SK-N-SH (cell line): ENCODE measurements around the gene NUP188. TPM values are rescaled to one million over a fixed set of nuclear protein-coding genes. Genes with fewer than 3 reads are reported as not detected.

Experiments
- CTCF ChIA-PET: fragments of 300-600, 350-600 bp; formaldehyde crosslinking; extraction: SDS; loops from one replicate; lab custom pipeline; 2021; lab: Yijun Ruan, JAX
- POLR2A ChIA-PET: fragments of 350-600 bp; sonication (Branson Sonifier 250); formaldehyde crosslinking; extraction: SDS; loops from one replicate; lab custom pipeline; 2020; ENCODE audit warnings: antibody characterized with exemption, inconsistent platforms; lab: Yijun Ruan, JAX
- DNase-seq: peaks from one replicate; pipeline ENCODE4 v3.0.0; 2012
- H2AFZ ChIP-seq: fragments of 200-600 bp; sonication (generic); 2 replicates; pipeline ENCODE4 v1.8.1; 2016; ENCODE audit warnings: antibody characterized with exemption, mild to moderate bottlenecking, low read depth
- H3F3A ChIP-seq: fragments of 200-600 bp; sonication (generic); replicated peaks from 2 replicates; pipeline ENCODE3; 2016; ENCODE audit warnings: antibody characterized with exemption, mild to moderate bottlenecking; ENCODE audit not compliant: insufficient read depth
- H3K27ac ChIP-seq, 2 experiments: fragments of 200-500 bp in 1 of 2; fragments of 200-600 bp in 1 of 2; sonication (Bioruptor generic) in 1 of 2; sonication (generic), shearing (Covaris generic) in 1 of 2; 2 replicates each; pipeline versions ENCODE4 v1.5.1 to v1.6.1; 2014 to 2016; ENCODE audit warnings: low read depth in 2 of 2, inconsistent platforms in 1 of 2, low read length in 1 of 2, mild to moderate bottlenecking in 1 of 2, mixed read lengths in 1 of 2
- H3K27me3 ChIP-seq: fragments of 200-600 bp; sonication (generic), shearing (Covaris generic); 2 replicates; pipeline ENCODE4 v1.6.1; 2016; ENCODE audit warnings: mixed run types; ENCODE audit not compliant: insufficient read depth
- H3K36me3 ChIP-seq, 2 experiments: fragments of 200-500 bp in 1 of 2; fragments of 200-600 bp in 1 of 2; sonication (Bioruptor generic) in 1 of 2; sonication (generic) in 1 of 2; replicated peaks in 1 of 2; 2 replicates each; pipeline versions ENCODE3 to v1.5.1; 2014 to 2016; ENCODE audit warnings: low read length in 1 of 2, mild to moderate bottlenecking in 1 of 2; ENCODE audit not compliant: insufficient read depth in 2 of 2, control insufficient read depth in 1 of 2
- H3K4me1 ChIP-seq, 2 experiments: fragments of 200-500 bp in 1 of 2; fragments of 200-600 bp in 1 of 2; sonication (Bioruptor generic) in 1 of 2; sonication (generic), shearing (Covaris generic) in 1 of 2; 2 replicates each; pipeline versions ENCODE4 v1.5.1 to v1.6.1; 2014 to 2016; ENCODE audit warnings: low read depth in 1 of 2, low read length in 1 of 2, mixed run types in 1 of 2; ENCODE audit not compliant: insufficient read depth in 2 of 2, control insufficient read depth in 1 of 2
- H3K4me2 ChIP-seq: fragments of 200-600 bp; sonication (generic), shearing (Covaris generic); 2 replicates; pipeline ENCODE4 v1.6.1; 2017; ENCODE audit warnings: mixed run types
- H3K4me3 ChIP-seq, 2 experiments: fragments of 200-500 bp in 1 of 2; fragments of 200-600 bp in 1 of 2; sonication (Bioruptor generic) in 1 of 2; sonication (generic), shearing (Covaris generic) in 1 of 2; 2 replicates each; pipeline versions ENCODE4 v1.5.1 to v1.8.1; 2014 to 2016; ENCODE audit warnings: low read depth in 2 of 2, inconsistent platforms in 1 of 2, low read length in 1 of 2, mild to moderate bottlenecking in 1 of 2, mixed read lengths in 1 of 2, moderate library complexity in 1 of 2
- H3K79me2 ChIP-seq: fragments of 200-600 bp; sonication (generic); 2 replicates; pipeline ENCODE4 v1.8.1; 2017; ENCODE audit warnings: mild to moderate bottlenecking; ENCODE audit not compliant: insufficient read depth
- H3K9ac ChIP-seq: fragments of 200-600 bp; sonication (generic); 2 replicates; pipeline ENCODE4 v1.6.1; 2017; ENCODE audit warnings: mixed run types
- H3K9me2 ChIP-seq: fragments of 200-600 bp; sonication (generic); 2 replicates; pipeline ENCODE4 v1.6.1; 2017; ENCODE audit warnings: mixed run types
- H3K9me3 ChIP-seq: fragments of 200-600 bp; sonication (generic); 2 replicates; pipeline ENCODE4 v1.6.1; 2017; ENCODE audit warnings: mixed run types, mild to moderate bottlenecking, moderate library complexity
- H4K20me1 ChIP-seq: fragments of 200-600 bp; sonication (generic); 2 replicates; pipeline ENCODE4 v1.6.1; 2017; ENCODE audit warnings: mild to moderate bottlenecking, mixed run types; ENCODE audit not compliant: insufficient read depth
- FOSL2 ChIP-seq: IDR thresholded peaks from 2 replicates; pipeline ENCODE4 v1.4.0; 2012; ENCODE audit warnings: low read depth, mild to moderate bottlenecking, moderate library complexity, borderline replicate concordance
- FOXJ3 ChIP-seq: sonication (generic); formaldehyde crosslinking; IDR thresholded peaks from 2 replicates; pipeline ENCODE4 v1.5.1; 2020; ENCODE audit warnings: mild to moderate bottlenecking, missing genetic modification reagents
- GABPA ChIP-seq: IDR thresholded peaks from 2 replicates; pipeline ENCODE4 v1.4.0; 2012; ENCODE audit warnings: low read depth, mild to moderate bottlenecking
- MEF2A ChIP-seq: IDR thresholded peaks from 2 replicates; pipeline ENCODE4 v1.4.0; 2012; ENCODE audit warnings: low read depth, borderline replicate concordance
- NFIC ChIP-seq: IDR thresholded peaks from 2 replicates; pipeline ENCODE4 v1.4.0; 2012; ENCODE audit warnings: borderline replicate concordance
- NRF1 ChIP-seq: IDR thresholded peaks from 2 replicates; pipeline ENCODE4 v1.6.1; 2012; ENCODE audit warnings: low read depth, mild to moderate bottlenecking, low read length
- TAF1 ChIP-seq: IDR thresholded peaks from 2 replicates; pipeline ENCODE4 v1.6.1; 2012; ENCODE audit warnings: low read depth, mild to moderate bottlenecking, low read length, moderate library complexity, borderline replicate concordance
- TCF12 ChIP-seq: IDR thresholded peaks from 2 replicates; pipeline ENCODE4 v1.4.0; 2012
- TEAD4 ChIP-seq: IDR thresholded peaks from 2 replicates; pipeline ENCODE4 v1.4.0; 2012; ENCODE audit warnings: mild to moderate bottlenecking, borderline replicate concordance; ENCODE audit not compliant: insufficient read depth
- WGBS: methylation state at CpG from one replicate; pipeline ENCODE4 v1.1.6; 2017; ENCODE audit warnings: low lambda C conversion rate; 5-methylcytosine and 5-hydroxymethylcytosine counted together
- polyA plus RNA-seq, 3 experiments: library from polyadenylated mRNA; depleted of rRNA; stranded (reverse); fragments of >200 nt; gene quantifications; 2 replicates each; pipeline ENCODE4 v1.2.3, GENCODE V29; 2012
- TF ChIP-seq, protein P1 (sequence below): IDR thresholded peaks from 2 replicates; pipeline ENCODE4; 2012
- TF ChIP-seq, protein P2 (sequence below): IDR thresholded peaks from 2 replicates; pipeline ENCODE4 v1.4.0; 2012; ENCODE audit warnings: low read depth
- TF ChIP-seq, protein P3 (sequence below): IDR thresholded peaks from 2 replicates; pipeline ENCODE4 v1.6.1; 2012; ENCODE audit warnings: mild to moderate bottlenecking, low read depth, low read length, moderate library complexity
- TF ChIP-seq, protein P4 (sequence below): IDR thresholded peaks from 2 replicates; pipeline ENCODE4 v1.4.0; 2012; ENCODE audit warnings: low read depth, borderline replicate concordance

Gene NUP188
- polyA plus RNA-seq, 1 of the 3 experiments (the other 2 are of a cell fraction) = 49.5 TPM

DNA sequence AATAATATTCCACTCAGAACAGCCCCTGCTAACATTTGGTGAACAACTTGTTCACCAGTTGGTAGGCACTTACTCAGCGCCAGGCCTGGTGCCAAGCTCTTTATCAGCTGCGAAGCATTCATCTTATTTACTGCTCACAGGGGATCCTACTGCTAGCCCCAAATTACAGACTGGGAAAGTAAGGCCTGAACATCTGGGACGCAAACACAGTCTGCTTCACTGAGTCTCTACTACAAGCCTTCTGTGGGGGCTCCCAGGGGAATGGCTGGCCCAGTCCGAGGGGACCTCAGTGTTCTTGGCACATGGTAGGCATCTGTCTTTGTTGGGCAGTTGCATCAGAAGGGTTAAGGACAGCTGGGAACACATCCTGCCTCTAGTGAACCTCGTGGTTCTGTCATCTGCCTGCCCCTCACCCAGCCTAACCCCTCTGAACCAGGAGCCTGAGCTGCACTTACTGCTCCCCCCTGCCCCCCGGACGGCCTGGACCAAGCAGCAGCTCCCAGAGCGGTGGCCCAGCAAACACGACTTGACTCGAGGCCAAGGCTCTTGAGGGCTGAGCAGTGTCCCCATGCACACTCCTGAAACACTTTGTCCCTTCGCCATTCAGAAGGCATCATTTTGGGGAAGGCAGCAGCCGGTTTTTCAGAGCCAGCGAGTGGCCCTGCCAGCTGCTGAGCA lies 27.0 kb upstream of the NUP188 start, which contains the start of gene PHYHD1:
TSS of gene PHYHD1 (plus strand) at position 602 of the 678 bp plus-strand sequence. CDS start 1,342 bp downstream, outside the sequence.
- H3K4me1 ChIP-seq = no peaks in the 10 kb centered on the region; a peak in 2 of 4 replicates
- H3K9ac ChIP-seq = no peak within 1 kb of the TSS
- H3K27ac ChIP-seq = no peak within 1 kb of the TSS
- TF ChIP-seq FOXJ3 (CRISPR knock-in tag) = no peak
- TF ChIP-seq, protein P1, sequence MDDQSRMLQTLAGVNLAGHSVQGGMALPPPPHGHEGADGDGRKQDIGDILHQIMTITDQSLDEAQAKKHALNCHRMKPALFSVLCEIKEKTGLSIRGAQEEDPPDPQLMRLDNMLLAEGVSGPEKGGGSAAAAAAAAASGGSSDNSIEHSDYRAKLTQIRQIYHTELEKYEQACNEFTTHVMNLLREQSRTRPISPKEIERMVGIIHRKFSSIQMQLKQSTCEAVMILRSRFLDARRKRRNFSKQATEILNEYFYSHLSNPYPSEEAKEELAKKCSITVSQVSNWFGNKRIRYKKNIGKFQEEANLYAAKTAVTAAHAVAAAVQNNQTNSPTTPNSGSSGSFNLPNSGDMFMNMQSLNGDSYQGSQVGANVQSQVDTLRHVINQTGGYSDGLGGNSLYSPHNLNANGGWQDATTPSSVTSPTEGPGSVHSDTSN = 0 out of 2 replicates have a peak, but pooled peaks have one; percentile 33
- TF ChIP-seq TCF12 = peak; percentile 37; the same call in 1 of the 2 replicates
- peak; percentile 18; the same call in 1 of the 2 replicates for TF ChIP-seq FOSL2
- TF ChIP-seq NFIC = peak; percentile 60; the same call in 1 of the 2 replicates
- TF ChIP-seq, all 33 proteins: peak for 4
- ChIA-PET CTCF (interaction anchor here (1.8 kb wide), 1 partner anchor 7 kb away, joined by 9 read pairs; no protein-coding TSS in a partner anchor), POLR2A (no interaction called here)
- no peaks in the 10 kb centered on the region for H4K20me1 ChIP-seq
- peaks cover under 1% of the 10 kb centered on the region; the same call in 1 of the 2 replicates for H3K79me2 ChIP-seq
- no peak for DNase-seq
- no peak within 1 kb of the TSS for H3K4me2 ChIP-seq
- H2AFZ ChIP-seq = no peak within 1 kb of the TSS
- H3K27me3 ChIP-seq = no peaks in the 10 kb centered on the region
- no peaks in the 10 kb centered on the region for H3F3A ChIP-seq
- no peaks in the 10 kb centered on the region for H3K9me3 ChIP-seq
- H3K9me2 ChIP-seq = no peaks in the 10 kb centered on the region
- peaks cover 4 to 24% of the 10 kb centered on the region in 2 experiments for H3K36me3 ChIP-seq
- no peak within 1 kb of the TSS for H3K4me3 ChIP-seq
- WGBS = 76% methylated on average over 12 of the region's 13 CpGs

DNA sequence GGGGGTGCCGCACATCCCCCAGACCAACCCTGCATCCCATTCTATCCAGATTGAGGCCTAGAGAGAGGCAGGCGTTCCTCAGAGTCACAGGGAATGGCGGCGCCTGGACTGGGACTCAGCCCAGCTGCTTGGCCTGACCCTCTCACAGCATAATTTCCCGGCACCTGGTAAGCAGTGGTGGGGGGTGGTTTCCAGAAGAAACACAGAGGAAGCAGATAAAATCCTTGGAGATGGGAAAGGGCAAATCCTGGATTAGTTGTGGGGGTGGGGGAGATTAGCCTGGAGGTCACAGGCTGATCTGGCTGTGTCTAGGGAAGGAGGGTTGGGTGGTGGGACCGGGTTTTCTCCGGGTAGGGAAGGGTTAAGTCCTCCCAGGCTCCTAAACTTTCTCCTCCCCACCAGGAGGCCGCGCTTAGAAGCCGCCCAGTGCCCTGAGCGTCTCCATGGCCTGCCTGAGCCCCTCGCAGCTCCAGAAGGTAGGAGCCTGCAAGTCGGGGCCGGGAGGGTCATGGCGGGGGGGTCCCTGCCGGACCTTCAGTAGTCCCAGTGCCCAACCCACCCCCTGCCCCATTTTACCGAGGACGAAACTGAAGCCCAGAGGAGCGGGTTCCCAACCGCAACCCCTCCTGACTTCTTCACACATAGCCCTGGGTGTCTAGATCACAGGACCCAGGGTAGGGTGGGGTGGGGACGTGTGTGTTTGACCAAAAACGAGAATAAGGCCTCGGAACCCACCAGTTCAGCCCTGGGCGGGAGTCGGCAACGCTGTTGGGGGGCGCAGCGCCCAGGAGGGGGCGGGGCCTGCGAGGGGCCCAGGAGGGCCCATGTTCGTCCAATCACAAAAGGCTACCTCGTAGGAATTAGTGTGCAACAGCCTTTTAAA lies 25.4 kb upstream of the NUP188 start:
- ChIA-PET CTCF (no interaction called here), POLR2A (no interaction called here)
- no peaks in the 10 kb centered on the region; a peak in 2 of 4 replicates for H3K4me1 ChIP-seq
- peaks cover 4 to 11% of the 10 kb centered on the region in 2 experiments for H3K36me3 ChIP-seq
- DNase-seq = no peak
- no peak overlapping the region for H3K4me3 ChIP-seq
- no peaks in the 10 kb centered on the region for H4K20me1 ChIP-seq
- H3K4me2 ChIP-seq = no peak overlapping the region
- no peaks in the 10 kb centered on the region for H3K9me2 ChIP-seq
- no peaks in the 10 kb centered on the region for H3F3A ChIP-seq
- H2AFZ ChIP-seq = no peak overlapping the region
- H3K27ac ChIP-seq = no peak overlapping the region
- no peaks in the 10 kb centered on the region for H3K9me3 ChIP-seq
- WGBS = 93% methylated on average over 27 of the region's 32 CpGs
- no peak overlapping the region for H3K9ac ChIP-seq
- no peaks in the 10 kb centered on the region for H3K79me2 ChIP-seq
- H3K27me3 ChIP-seq = no peaks in the 10 kb centered on the region
- TF ChIP-seq MEF2A = no peak
- no peak for TF ChIP-seq NRF1

DNA sequence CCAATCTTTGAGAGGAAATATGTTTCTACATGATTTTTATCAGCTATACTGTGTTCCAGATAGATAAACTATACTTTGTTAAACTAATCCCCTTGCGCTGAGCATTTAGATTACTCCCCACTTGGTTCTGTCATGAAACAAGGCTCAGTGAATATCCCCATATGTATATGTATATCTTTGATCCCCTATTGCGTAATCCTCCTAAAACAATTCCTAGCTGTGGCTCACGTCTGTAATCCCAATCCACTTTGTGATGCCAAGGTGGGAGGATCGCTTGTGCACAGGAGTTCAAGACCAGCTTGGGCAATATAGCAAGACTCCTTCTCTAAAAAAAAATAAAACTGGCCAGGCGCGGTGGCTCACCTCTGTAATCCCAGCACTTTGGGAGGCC lies 24.0 kb upstream of the NUP188 start:
- no peaks in the 10 kb centered on the region for H3K27me3 ChIP-seq
- H3K79me2 ChIP-seq = no peaks in the 10 kb centered on the region
- no peak overlapping the region for H3K4me3 ChIP-seq
- 94% methylated on average over 6 of the region's 6 CpGs for WGBS
- DNase-seq = no peak
- CTCF ChIA-PET = interaction anchor here (1.9 to 7.1 kb wide), 2 partner anchors 62 to 70 kb away, joined by 6 to 73 read pairs; no protein-coding TSS in a partner anchor
- peaks cover 0 to 4% of the 10 kb centered on the region in 2 experiments for H3K36me3 ChIP-seq
- H3K9me2 ChIP-seq = no peaks in the 10 kb centered on the region
- H3K9me3 ChIP-seq = no peaks in the 10 kb centered on the region
- no peak overlapping the region for H3K27ac ChIP-seq
- H4K20me1 ChIP-seq = no peaks in the 10 kb centered on the region
- H3K4me2 ChIP-seq = no peak overlapping the region
- no peak overlapping the region for H2AFZ ChIP-seq
- H3F3A ChIP-seq = no peaks in the 10 kb centered on the region
- no peaks in the 10 kb centered on the region; a peak in 2 of 4 replicates for H3K4me1 ChIP-seq
- H3K9ac ChIP-seq = no peak overlapping the region
- POLR2A ChIA-PET = no interaction called here
- TF ChIP-seq FOXJ3 (CRISPR knock-in tag) = no peak
- TF ChIP-seq, protein P2, sequence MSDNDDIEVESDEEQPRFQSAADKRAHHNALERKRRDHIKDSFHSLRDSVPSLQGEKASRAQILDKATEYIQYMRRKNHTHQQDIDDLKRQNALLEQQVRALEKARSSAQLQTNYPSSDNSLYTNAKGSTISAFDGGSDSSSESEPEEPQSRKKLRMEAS = no peak
- TF ChIP-seq, protein P3, sequence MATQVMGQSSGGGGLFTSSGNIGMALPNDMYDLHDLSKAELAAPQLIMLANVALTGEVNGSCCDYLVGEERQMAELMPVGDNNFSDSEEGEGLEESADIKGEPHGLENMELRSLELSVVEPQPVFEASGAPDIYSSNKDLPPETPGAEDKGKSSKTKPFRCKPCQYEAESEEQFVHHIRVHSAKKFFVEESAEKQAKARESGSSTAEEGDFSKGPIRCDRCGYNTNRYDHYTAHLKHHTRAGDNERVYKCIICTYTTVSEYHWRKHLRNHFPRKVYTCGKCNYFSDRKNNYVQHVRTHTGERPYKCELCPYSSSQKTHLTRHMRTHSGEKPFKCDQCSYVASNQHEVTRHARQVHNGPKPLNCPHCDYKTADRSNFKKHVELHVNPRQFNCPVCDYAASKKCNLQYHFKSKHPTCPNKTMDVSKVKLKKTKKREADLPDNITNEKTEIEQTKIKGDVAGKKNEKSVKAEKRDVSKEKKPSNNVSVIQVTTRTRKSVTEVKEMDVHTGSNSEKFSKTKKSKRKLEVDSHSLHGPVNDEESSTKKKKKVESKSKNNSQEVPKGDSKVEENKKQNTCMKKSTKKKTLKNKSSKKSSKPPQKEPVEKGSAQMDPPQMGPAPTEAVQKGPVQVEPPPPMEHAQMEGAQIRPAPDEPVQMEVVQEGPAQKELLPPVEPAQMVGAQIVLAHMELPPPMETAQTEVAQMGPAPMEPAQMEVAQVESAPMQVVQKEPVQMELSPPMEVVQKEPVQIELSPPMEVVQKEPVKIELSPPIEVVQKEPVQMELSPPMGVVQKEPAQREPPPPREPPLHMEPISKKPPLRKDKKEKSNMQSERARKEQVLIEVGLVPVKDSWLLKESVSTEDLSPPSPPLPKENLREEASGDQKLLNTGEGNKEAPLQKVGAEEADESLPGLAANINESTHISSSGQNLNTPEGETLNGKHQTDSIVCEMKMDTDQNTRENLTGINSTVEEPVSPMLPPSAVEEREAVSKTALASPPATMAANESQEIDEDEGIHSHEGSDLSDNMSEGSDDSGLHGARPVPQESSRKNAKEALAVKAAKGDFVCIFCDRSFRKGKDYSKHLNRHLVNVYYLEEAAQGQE = no peak
- TF ChIP-seq TEAD4 = no peak
- TF ChIP-seq, protein P4, sequence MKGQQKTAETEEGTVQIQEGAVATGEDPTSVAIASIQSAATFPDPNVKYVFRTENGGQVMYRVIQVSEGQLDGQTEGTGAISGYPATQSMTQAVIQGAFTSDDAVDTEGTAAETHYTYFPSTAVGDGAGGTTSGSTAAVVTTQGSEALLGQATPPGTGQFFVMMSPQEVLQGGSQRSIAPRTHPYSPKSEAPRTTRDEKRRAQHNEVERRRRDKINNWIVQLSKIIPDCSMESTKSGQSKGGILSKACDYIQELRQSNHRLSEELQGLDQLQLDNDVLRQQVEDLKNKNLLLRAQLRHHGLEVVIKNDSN = no peak
- TF ChIP-seq TAF1 = no peak
- no peak for TF ChIP-seq GABPA
